KG1 (cell line): ENCODE measurements around the gene PRKCA.

Experiments
- DNase-seq: peaks from one replicate; lab custom pipeline; 2025; lab: John Stamatoyannopoulos, UW

Gene PRKCA

GRCh38 chr17:66776999-66777688 is 474.7 kb downstream of the PRKCA start:
- DNase-seq: no peak

- DNase-seq: no peak
Measured at GRCh38 chr17:66777689-66778225, 475.3 kb downstream of the PRKCA start.

GRCh38 chr17:66778531-66779236 is 476.3 kb downstream of the PRKCA start:
- no peak for DNase-seq

- no peak for DNase-seq
Measured at GRCh38 chr17:66779237-66779606, 476.8 kb downstream of the PRKCA start.

GRCh38 chr17:66781135-66781534 is 478.7 kb downstream of the PRKCA start:
- no peak for DNase-seq

GRCh38 chr17:66782851-66783250 is 480.4 kb downstream of the PRKCA start:
- DNase-seq: no peak

GRCh38 chr17:66783656-66784381 is 481.4 kb downstream of the PRKCA start:
- no peak for DNase-seq

GRCh38 chr17:66784621-66785364 is 482.4 kb downstream of the PRKCA start:
- no peak for DNase-seq

- no peak for DNase-seq
Measured at GRCh38 chr17:66786107-66786506, 483.7 kb downstream of the PRKCA start.

GRCh38 chr17:66787914-66788313 is 485.5 kb downstream of the PRKCA start:
- no peak for DNase-seq

- DNase-seq: no peak
Measured at GRCh38 chr17:66789093-66789492, 486.7 kb downstream of the PRKCA start.

- no peak for DNase-seq
Measured at GRCh38 chr17:66789961-66790437, 487.6 kb downstream of the PRKCA start.

GRCh38 chr17:66790501-66791061 is 488.2 kb downstream of the PRKCA start:
- DNase-seq: no peak

- peak; percentile 29 for DNase-seq
Measured at GRCh38 chr17:66791347-66791746, 488.9 kb downstream of the PRKCA start.

- DNase-seq: no peak
Measured at GRCh38 chr17:66793814-66794213, 491.4 kb downstream of the PRKCA start.

GRCh38 chr17:66795486-66795885 is 493.1 kb downstream of the PRKCA start:
- no peak for DNase-seq

GRCh38 chr17:66799849-66800537 is 497.6 kb downstream of the PRKCA start:
- peak; percentile 26 for DNase-seq

- DNase-seq: no peak
Measured at GRCh38 chr17:66803474-66803951, 501.1 kb downstream of the PRKCA start.

GRCh38 chr17:66805567-66805966 is 503.2 kb downstream of the PRKCA start:
- no peak for DNase-seq

GRCh38 chr17:66807182-66807581 is 504.8 kb downstream of the PRKCA start:
- no peak for DNase-seq

GRCh38 chr17:66809408-66809807 is 507.0 kb downstream of the PRKCA start:
- DNase-seq: no peak
